Endothelial cell of umbilical vein (primary cell): ENCODE data around the gene MASTL. TPM values are rescaled to one million over a fixed set of nuclear protein-coding genes. Genes with fewer than 3 reads are reported as not detected.

ENCODE experiments used
- BruUV-seq: library from RNA; stranded (reverse); fragments of 400-500 nt; replicated peaks from 2 replicates; lab custom pipeline; 2021; lab: Mats Ljungman, UMichigan
- CTCF ChIA-PET: fragments of 300-600, 350-600 bp; sonication (Branson Sonifier 250); formaldehyde crosslinking; loops from one replicate; lab custom pipeline; 2021; ENCODE audit warnings: antibody characterized with exemption, inconsistent platforms; lab: Charles Lee
- POLR2A ChIA-PET: fragments of 300-600, 350-600 bp; sonication (Branson Sonifier 250); formaldehyde crosslinking; loops from one replicate; lab custom pipeline; 2021; ENCODE audit warnings: antibody characterized with exemption, inconsistent platforms; lab: Charles Lee
- DNase-seq: peaks from one replicate; pipeline ENCODE4 v3.0.0-alpha.2; 2011; ENCODE audit warnings: low read depth, low spot score
- FAIRE-seq: peaks from 2 replicates; lab custom pipeline; 2011; peaks lifted over from hg19 to GRCh38; lab: Jason Lieb, UNC
- H2AFZ ChIP-seq: 2 replicates; pipeline ENCODE4 v1.6.0; 2012; ENCODE audit warnings: low read depth, low read length, control low read depth, inconsistent platforms
- H3K27ac ChIP-seq: 2 replicates; pipeline ENCODE4 v1.5.1; 2011; ENCODE audit warnings: low read depth, mild to moderate bottlenecking, control low read depth, low read length, moderate library complexity; ENCODE audit not compliant: insufficient read depth
- H3K27me3 ChIP-seq, 2 experiments: 2 replicates each; pipeline versions ENCODE4 v1.6.0 to v1.6.1; 2011; ENCODE audit warnings: low read length in 2 of 2, mixed read lengths in 1 of 2; ENCODE audit not compliant: control insufficient read depth in 2 of 2, insufficient read depth in 2 of 2
- H3K36me3 ChIP-seq, 2 experiments: 2 replicates in 1 of 2; 3 replicates in 1 of 2; pipeline ENCODE4 v1.5.1; 2011; ENCODE audit warnings: low read length in 2 of 2, mild to moderate bottlenecking in 1 of 2, moderate library complexity in 1 of 2; ENCODE audit not compliant: control insufficient read depth in 2 of 2, insufficient read depth in 2 of 2; ENCODE audit errors: extremely low read depth in 1 of 2
- H3K4me1 ChIP-seq: 3 replicates; pipeline ENCODE4 v1.5.1; 2011; ENCODE audit warnings: mild to moderate bottlenecking, low read length; ENCODE audit not compliant: control insufficient read depth, insufficient read depth; ENCODE audit errors: extremely low read depth
- H3K4me2 ChIP-seq: 2 replicates; pipeline ENCODE4 v1.6.1; 2011; ENCODE audit warnings: low read length, control low read depth, mixed read lengths; ENCODE audit not compliant: insufficient read depth
- H3K4me3 ChIP-seq, 3 experiments: fragments of 200-600 bp in 1 of 3; sonication (generic), shearing (Covaris generic) in 1 of 3; replicated peaks in 1 of 3; 2 replicates each; pipeline ENCODE4 v1.5.1; 2011 to 2016; ENCODE audit warnings: control low read depth in 3 of 3, low read length in 3 of 3, mild to moderate bottlenecking in 2 of 3, inconsistent platforms in 1 of 3, low read depth in 1 of 3, moderate library complexity in 1 of 3; ENCODE audit not compliant: insufficient read depth in 1 of 3
- H3K79me2 ChIP-seq: 2 replicates; pipeline ENCODE4 v1.6.0; 2012; ENCODE audit warnings: low read length, inconsistent platforms; ENCODE audit not compliant: control insufficient read depth, insufficient read depth
- H3K9ac ChIP-seq: replicated peaks from 2 replicates; pipeline ENCODE3; 2011; ENCODE audit warnings: low read length, control low read depth; ENCODE audit not compliant: insufficient read depth; ENCODE audit errors: extremely low read depth
- H3K9me1 ChIP-seq: replicated peaks from 3 replicates; pipeline ENCODE4 v1.6.0; 2011; ENCODE audit warnings: mild to moderate bottlenecking, low read length; ENCODE audit not compliant: control insufficient read depth, insufficient read depth; ENCODE audit errors: extremely low read depth
- H3K9me3 ChIP-seq: replicated peaks from 2 replicates; pipeline ENCODE4 v1.5.1; 2012; ENCODE audit warnings: low read length, inconsistent platforms; ENCODE audit not compliant: control insufficient read depth, insufficient read depth
- H4K20me1 ChIP-seq: replicated peaks from 2 replicates; pipeline ENCODE3; 2011; ENCODE audit warnings: mild to moderate bottlenecking, low read length; ENCODE audit not compliant: control insufficient read depth, insufficient read depth; ENCODE audit errors: extremely low read depth
- CTCF ChIP-seq, 2 donors: IDR thresholded peaks; 1 replicate in 1 of 2; 2 replicates in 1 of 2; pipeline ENCODE4 v1.5.1; 2011; ENCODE audit warnings: low read length in 2 of 2, mild to moderate bottlenecking in 2 of 2, moderate library complexity in 2 of 2, control low read depth in 1 of 2, inconsistent platforms in 1 of 2, low read depth in 1 of 2; ENCODE audit not compliant: insufficient read depth in 1 of 2; ENCODE audit errors: extremely low read depth in 1 of 2
- EZH2 ChIP-seq: IDR thresholded peaks from 2 replicates; pipeline ENCODE4 v1.6.1; 2012; ENCODE audit warnings: borderline replicate concordance, low read depth, mild to moderate bottlenecking, moderate library complexity, low read length, inconsistent platforms; ENCODE audit not compliant: severe bottlenecking
- GATA2 ChIP-seq: IDR thresholded peaks from 2 replicates; pipeline ENCODE4 v1.7.0; 2011; ENCODE audit warnings: low read depth, mild to moderate bottlenecking, moderate library complexity, mixed read lengths, low read length; ENCODE audit not compliant: insufficient read length, insufficient read depth
- JUN ChIP-seq: IDR thresholded peaks from 2 replicates; pipeline ENCODE4 v1.6.1; 2011; ENCODE audit warnings: borderline replicate concordance, low read depth; ENCODE audit not compliant: insufficient read length, insufficient read depth
- MAX ChIP-seq: IDR thresholded peaks from 2 replicates; pipeline ENCODE4 v1.6.1; 2011; ENCODE audit not compliant: insufficient read depth, insufficient read length
- MYC ChIP-seq: IDR thresholded peaks from one replicate; pipeline ENCODE4 v1.6.1; 2011; ENCODE audit warnings: mild to moderate bottlenecking, low read depth, low read length
- POLR2AphosphoS5 ChIP-seq: IDR thresholded peaks from 2 replicates; pipeline ENCODE4 v1.6.1; 2012; ENCODE audit warnings: low read depth, mild to moderate bottlenecking, control low read depth, low read length, moderate library complexity; ENCODE audit not compliant: insufficient read depth
- dilution Hi-C: fragments of 300-500 bp; cut with MboI; formaldehyde crosslinking; loops from one replicate; pipeline ENCODE4 v1.15.0; 2019; ENCODE audit warnings: low sequenced_read_pairs; ENCODE audit not compliant: extremely low pct_ligation_motif_present
- intact Hi-C: fragments of 100-400 bp; cut with micrococcal nuclease; formaldehyde crosslinking; loops from one replicate; pipeline ENCODE4 v1.10.0; 2022
- polyA plus RNA-seq, 4 experiments: library from polyadenylated mRNA; depleted of rRNA in 3 of 4; stranded (reverse) in 3 of 4; unstranded in 1 of 4; fragments of >200 nt; gene quantifications; 2 replicates each; pipeline versions ENCODE4 v1.2.1 to v1.2.3, GENCODE V29; 2011 to 2012; ENCODE audit warnings: missing spikeins in 1 of 4
- total RNA-seq: library from RNA; stranded (reverse); gene quantifications from 2 replicates; pipeline ENCODE4 v1.2.3, GENCODE V29; 2021

The MASTL gene
- total and polyA plus RNA-seq, 2 donors (not counting 3 experiments of a cell fraction or from before 2014, with no cell fraction given), result 5.4 to 17.8 TPM

- ChIA-PET CTCF (no interaction called here), POLR2A (no interaction called here)
- Histone ChIP-seq H4K20me1 (peaks cover 7% of the 10 kb centered on the region), H3K9me1 (no peaks in the 10 kb centered on the region), H3K27me3 (no peaks in the 10 kb centered on the region), H3K9ac (no peak overlapping the region), H3K36me3 (peaks cover 0 to 10% of the 10 kb centered on the region in 2 experiments), H3K79me2 (peaks cover 82% of the 10 kb centered on the region), H3K27ac (no peak overlapping the region), H3K4me1 (peaks cover 10% of the 10 kb centered on the region), H3K9me3 (no peaks in the 10 kb centered on the region), H2AFZ (no peak overlapping the region), H3K4me2 (no peak overlapping the region), H3K4me3 (no peak overlapping the region)
- no peak for FAIRE-seq
- dilution Hi-C loops, result no loop called here
- intact Hi-C loops, result no loop called here
- no TSS peak for BruUV-seq
- no peak for DNase-seq
- no peak for TF ChIP-seq POLR2AphosphoS5
- TF ChIP-seq MYC, result no peak
- no peak for TF ChIP-seq CTCF (IDR thresholded peaks at IDR 0.05; ENCODE audit: extremely low read depth in 1 of 2, insufficient read depth in 1 of 2, low read depth in 1 of 2, low read length in 2 of 2)
- no peak for TF ChIP-seq JUN
- TF ChIP-seq EZH2, result no peak
- TF ChIP-seq GATA2, result no peak
- TF ChIP-seq MAX, result no peak
Measured at GRCh38 chr10:27150261-27150660, 4.9 kb upstream of the MASTL start.
